Gastrocnemius medialis (tissue), 4 donors: ENCODE results near the gene THSD4.

Source experiments
- CTCF ChIP-seq, 5 experiments: fragments of 450-650 bp in 3 of 5; fragments of 200-600 bp in 2 of 5; sonication (generic) in 2 of 5; IDR thresholded peaks in 4 of 5; conservative IDR thresholded peaks in 1 of 5; 1 replicate in 4 of 5; 2 replicates in 1 of 5; pipeline ENCODE4 v1.5.1; 2016 to 2019; ENCODE audit warnings: antibody characterized with exemption in 5 of 5, mild to moderate bottlenecking in 3 of 5, moderate library complexity in 3 of 5
- POLR2A ChIP-seq, 2 donors: fragments of 450-650 bp; IDR thresholded peaks; one replicate each; pipeline ENCODE4 v1.6.1; 2017; ENCODE audit warnings: antibody characterized with exemption in 2 of 2, mild to moderate bottlenecking in 2 of 2, moderate library complexity in 2 of 2

- no peak for TF ChIP-seq CTCF (IDR thresholded peaks at IDR 0.05 in 4 of 5, conservative IDR thresholded peaks at IDR 0.05 in 1 of 5)
- no peak for TF ChIP-seq POLR2A (IDR thresholded peaks at IDR 0.05)
Observed at GRCh38 chr15:71220828-71221227, 105.6 kb downstream of the THSD4 start.
